Bone marrow (tissue), 2 donors: ENCODE results near the gene MANEA.

Source experiments
- DNase-seq, 2 donors: peaks; one replicate each; lab custom pipeline; 2025; lab: John Stamatoyannopoulos, UW

The MANEA gene

DNA sequence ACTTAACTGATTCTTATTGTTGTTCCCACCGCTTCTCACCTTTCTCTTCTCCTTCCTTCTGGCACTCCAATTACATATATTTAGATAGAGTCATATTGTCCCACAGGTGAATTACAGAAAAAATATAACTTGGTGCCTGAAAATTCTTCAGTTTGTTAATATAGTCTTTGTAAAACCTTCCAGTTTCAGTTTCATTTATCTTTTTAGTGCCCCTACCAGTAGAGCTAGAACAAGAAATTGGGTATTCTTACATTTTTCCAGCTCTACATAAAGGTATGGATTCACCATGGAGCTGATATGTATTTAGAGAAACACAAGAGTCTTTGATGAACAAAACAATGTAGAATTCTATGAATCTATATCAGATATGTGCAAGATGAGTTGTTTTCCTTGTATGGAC, 10.7 kb downstream of the MANEA start:
- no peak for DNase-seq

DNA sequence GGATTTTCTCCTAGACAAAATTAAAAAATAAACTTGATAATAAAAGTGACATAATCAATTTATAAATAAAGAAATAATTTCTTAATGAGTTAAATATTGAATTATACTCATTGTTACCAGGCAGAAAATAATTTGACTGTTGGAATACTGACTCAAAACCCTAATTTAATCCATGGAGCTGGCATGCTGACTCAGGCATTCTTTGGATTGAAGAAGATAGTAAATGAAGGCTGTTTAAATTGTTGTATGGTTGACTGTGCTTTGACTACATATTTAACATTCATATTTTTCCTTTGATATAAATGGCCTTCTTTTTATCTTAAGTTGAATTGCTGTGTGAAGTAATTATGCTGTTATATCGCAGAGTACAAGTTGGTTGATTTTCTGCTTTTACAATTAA, 11.7 kb downstream of the MANEA start:
- no peak for DNase-seq

DNA sequence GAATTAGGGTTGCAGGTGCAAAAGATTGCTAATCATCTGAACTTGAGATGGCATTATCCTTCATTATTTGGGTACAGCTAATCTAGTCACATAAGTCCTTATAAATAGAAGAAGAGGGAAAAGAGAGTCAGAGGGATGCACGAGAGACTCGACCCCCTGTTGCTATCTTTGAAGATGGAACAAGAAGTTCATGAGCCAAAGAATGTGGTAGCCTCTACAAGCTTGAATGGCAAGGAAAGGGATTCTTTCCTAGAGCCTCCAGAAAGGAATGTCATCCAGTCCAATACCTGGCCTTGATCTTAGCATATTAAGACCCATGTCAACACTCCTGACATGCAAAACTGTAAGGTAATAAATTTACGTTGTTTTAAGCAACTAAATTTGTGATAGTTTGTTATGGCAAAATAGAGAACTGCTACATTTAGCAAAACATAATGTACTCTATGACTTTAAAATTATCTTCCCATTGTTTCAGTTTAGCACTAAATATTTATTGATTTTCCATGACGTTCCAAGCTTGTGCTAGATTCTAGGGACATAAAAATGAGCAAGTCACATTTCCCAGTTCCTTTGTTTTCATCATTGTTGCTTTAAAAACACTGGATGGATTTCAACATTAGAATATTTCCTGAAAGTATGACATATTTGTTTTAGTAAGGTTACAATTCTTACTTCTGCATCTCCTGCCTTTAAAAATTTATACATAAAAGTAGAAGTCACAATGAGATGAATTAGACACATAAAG, 12.7 kb downstream of the MANEA start:
- DNase-seq = no peak

DNA sequence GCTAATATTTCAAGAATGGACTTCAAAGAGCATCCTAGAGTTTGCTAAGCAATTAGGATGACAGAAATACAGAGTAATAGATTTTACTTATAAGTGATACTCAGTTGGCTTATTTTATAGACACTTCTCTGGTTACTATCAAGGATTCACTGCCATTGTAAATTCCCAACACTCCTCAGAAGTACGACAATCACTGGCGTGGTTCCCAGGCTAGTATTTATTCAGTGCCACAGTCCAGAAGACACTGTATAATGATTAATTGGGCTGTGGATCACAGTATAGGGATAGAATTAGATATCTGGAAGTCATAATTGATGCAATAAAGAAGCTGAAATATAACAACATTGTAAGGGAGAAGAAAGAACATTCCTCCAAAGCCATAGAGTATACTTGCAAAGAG, 15.7 kb downstream of the MANEA start:
- DNase-seq = no peak

DNA sequence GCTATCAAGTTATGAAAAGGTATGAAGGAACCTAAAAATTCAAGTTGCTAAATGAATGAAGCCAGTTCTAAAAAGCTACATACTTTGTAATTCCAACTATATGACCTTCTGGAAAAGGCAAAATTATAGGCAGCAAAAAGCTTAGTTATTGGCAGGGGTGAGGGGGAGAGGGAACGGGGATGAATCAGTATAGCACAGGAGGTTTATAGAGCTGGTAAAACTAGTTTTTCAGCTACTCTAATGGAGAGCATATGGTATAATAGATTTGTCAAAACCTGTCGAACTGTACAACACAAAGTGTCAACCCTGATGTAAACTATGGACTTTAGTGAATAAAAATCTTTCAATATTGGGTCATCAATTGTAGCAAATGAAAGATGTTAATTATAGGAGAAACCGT, 18.7 kb downstream of the MANEA start:
- DNase-seq = no peak

DNA sequence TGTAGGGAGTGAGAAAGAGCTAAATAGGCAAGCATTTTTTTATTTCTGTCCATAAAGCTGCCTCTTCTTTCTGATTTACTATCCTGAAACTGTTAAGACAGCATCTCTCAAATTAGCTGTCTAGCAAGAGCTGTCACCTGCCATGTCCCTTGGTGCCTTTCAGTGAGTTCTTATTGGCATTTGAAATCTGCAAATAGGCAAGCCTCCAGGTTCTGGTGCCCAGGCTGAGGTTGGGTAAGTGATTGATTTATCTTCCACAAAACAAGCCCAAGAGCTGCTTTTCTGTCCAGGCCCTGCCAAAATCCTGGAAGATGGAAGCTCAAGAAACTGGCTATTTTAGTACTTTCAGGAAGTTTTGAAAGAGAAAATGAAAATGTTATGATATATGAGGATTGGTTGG, 22.4 kb downstream of the MANEA start:
- no peak for DNase-seq

DNA sequence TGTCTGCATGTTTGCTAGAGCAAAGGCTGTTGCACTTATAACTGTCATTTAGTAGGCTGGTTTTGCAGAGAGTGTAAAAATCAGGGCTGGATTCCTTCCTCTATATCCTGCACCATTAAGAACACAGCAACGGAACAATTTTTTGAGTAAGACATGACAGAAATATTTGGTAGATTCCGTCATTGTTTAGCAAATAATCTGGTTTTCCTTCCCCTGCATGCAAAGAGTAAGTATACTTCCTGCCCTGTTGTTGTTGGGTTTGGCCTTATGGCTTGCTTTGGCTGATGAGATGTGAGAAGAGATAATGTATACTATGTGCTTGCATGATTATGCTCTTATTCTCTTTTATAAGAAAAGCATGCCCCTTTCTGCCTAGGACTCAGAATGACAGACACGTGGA, 23.8 kb downstream of the MANEA start:
- DNase-seq = no peak

DNA sequence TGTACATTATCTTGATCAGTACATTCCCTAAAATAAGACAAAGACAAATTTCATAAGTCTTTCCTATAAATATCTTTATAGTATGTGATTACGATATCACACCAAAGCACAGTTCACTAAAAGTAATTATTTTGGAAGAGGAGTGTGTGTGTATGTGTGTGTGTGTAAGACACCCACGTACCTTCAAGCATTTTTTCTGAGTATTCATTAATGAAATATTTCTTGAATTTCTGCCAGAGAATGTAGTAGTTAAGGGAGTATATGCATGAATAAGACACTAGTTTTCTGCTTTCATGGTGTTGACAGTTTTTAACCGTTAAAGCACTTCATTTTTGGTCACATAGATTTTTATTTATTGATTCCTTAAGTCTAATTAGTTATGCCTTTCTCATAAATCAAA, 36.8 kb downstream of the MANEA start:
- DNase-seq = no peak

DNA sequence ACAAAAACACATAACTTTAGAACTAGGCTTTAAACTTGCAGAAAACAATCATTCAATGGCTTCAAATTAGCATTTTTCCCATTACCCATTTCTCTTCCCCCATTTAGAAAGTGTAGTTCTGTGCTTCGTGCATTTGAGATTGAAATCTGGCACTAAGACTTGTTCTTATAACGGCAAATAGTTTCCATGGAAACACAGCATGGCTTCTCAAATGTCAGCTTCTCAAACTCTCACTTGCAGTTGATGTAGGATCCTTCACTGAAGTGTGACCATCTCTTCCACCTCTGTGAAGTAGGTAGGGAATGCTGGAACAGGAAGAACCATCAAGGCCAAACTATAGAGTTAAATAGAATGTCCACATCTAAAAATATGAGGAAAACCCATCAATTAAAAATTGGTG, 52.2 kb downstream of the MANEA start:
- DNase-seq = no peak

DNA sequence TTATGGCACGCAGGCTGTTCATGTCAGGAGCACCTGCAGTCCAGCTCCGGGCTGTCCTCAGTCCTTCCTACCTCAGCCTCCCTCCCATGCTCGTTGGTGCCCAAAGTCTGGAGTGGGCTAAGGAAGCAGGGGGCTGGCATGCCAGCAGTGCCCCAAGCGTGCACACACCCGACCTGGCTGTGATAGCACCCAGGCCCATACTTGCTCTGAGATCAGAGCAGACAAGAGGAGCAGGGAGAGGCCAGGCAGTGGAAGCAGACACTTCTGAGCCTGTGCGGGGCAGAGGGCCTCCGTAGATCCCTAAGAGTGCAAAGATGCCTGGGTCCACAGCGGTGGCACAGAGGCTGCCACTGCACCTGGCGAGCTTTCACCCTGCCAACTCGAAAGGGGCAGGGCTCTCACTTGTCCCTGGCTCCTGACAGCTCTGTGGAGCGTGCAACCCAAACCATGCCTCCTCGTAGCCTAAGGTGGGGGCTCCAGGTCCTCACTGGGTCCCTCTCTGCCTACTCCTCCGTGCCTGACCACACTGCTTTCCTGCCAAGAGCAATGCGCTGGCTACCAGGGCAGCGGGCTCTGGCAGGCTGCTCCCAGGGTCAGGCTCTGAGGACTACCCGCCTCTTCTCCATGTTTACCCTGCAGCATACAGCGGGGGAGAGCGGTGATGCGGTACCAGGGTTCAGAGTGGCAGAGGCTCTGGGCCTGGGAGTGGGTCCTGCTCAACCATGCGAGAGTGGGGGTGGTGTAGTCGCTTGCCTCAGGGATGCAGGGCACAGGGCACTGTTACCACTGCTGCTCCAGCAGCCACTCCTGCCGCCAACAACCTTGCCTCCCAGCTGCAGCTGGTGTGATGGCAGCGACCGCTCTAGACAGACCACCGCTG, 59.5 kb downstream of the MANEA start:
- DNase-seq = no peak

DNA sequence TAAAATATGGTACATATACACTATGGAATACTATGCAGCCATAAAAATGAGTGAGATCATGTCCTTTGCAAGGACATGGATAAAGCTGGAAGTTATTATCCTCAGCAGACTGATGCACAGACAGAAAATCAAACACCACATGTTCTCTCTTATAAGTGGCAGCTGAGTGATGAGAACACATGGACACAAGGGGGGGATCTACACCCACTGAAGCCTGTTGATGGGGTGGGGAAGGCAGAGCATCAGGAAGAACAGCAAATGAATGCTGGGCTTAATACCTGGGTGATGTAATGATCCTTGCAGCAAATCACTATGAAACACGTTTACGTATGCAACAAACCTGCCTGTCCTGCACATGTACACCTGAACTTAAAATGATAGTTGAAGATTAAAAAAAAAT, 71.3 kb downstream of the MANEA start:
- no peak for DNase-seq

DNA sequence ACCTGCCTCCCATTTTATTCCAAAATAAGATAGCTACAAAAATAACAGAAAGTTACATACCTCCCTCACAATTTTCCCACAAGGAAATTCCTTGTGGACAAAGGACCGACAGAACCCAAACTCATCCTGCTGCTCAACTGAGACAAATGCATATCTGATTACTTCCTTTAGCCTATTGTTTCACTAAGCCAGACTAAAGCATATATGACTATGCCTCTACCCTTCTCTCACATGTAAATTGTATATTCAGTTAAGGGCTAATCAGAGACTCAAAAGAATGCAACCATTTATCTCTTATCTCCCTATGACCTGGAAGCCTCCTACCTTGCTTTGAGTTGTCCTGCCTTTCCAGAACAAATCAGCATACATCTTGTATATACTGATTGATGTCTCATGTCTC, 72.1 kb downstream of the MANEA start:
- DNase-seq = no peak

DNA sequence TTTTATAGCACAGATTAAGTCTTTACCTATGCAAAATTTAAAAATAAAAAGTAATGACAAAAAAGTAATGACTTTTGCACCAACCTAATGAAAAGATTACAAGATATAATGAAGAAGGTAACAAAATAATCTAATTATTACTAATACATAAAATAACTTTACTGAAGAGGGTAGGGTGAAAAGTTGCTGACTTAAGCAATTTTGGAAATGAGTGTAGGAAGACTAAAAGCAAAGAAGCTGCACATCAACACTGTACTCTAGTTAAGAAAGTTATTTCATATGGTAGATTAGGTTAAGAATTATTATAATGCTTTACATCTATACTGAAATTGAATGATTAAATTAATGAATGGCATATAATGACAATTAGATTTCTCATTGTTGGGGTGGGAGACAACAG, 76.8 kb downstream of the MANEA start:
- DNase-seq = no peak

DNA sequence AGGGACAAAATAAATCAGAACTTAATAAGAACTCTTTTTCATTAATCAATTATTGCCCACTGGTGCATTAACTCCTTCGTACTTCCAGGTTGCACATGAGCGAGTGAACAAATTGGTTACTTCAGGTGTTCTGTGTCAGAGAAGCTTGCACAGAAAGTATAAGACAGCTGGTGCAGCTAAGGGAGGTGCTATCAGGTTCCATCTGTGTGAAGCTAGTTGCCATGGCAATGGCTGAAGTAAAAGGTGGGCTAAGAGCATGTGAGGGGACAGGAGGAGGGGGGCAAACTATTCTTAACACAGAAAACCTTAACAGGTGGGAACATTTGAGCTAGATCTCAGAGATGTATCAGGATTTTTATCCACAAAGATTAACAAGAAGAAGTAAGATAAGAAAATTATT, 81.6 kb downstream of the MANEA start:
- no peak for DNase-seq
